CD4-positive, CD25-positive, alpha-beta regulatory T cell (primary cell): Measurements from ENCODE around the gene PKLR. TPM values are rescaled to one million over a fixed set of nuclear protein-coding genes. Genes with fewer than 3 reads are reported as not detected.

ENCODE experiments used
- ATAC-seq, 2 donors: fragments of 150-1000 bp; cut with Tn5 transposase; one replicate each; pipeline ENCODE4 v1.10.0; 2021; ENCODE audit warnings: low read depth in 2 of 2, moderate number of reproducible peaks in 2 of 2, moderate library complexity in 1 of 2
- DNase-seq, 3 donors: peaks; one replicate each; pipeline versions ENCODE4 v3.0.0 to v3.0.0-alpha.2; 2012 to 2022; ENCODE audit warnings: mixed read lengths in 1 of 3
- H3K27ac ChIP-seq: one replicate; pipeline ENCODE4 v1.7.0; 2013; ENCODE audit warnings: mild to moderate bottlenecking, low read length; ENCODE audit not compliant: insufficient read depth, poor library complexity, severe bottlenecking
- H3K27me3 ChIP-seq: one replicate; pipeline ENCODE4 v1.7.0; 2013; ENCODE audit warnings: low read length; ENCODE audit not compliant: control insufficient read depth, insufficient read depth
- H3K36me3 ChIP-seq: one replicate; pipeline ENCODE4 v1.7.0; 2013; ENCODE audit warnings: mild to moderate bottlenecking, low read length, moderate library complexity; ENCODE audit not compliant: control insufficient read depth, insufficient read depth
- H3K4me1 ChIP-seq: 2 replicates; pipeline ENCODE4 v1.7.0; 2013; ENCODE audit warnings: mild to moderate bottlenecking, low read length; ENCODE audit not compliant: insufficient read depth, control insufficient read depth, poor library complexity, severe bottlenecking
- H3K4me3 ChIP-seq: one replicate; pipeline ENCODE4 v1.7.0; 2013; ENCODE audit warnings: low read depth, mild to moderate bottlenecking, low read length, moderate library complexity
- H3K9me3 ChIP-seq, 2 experiments: 1 replicate in 1 of 2; 2 replicates in 1 of 2; pipeline ENCODE4 v1.7.0; 2013; ENCODE audit warnings: low read length in 2 of 2, mild to moderate bottlenecking in 1 of 2, moderate library complexity in 1 of 2; ENCODE audit not compliant: control insufficient read depth in 2 of 2
- H3K27ac Mint-ChIP-seq, 3 donors: one replicate each; pipeline ENCODE4 v1.8.0; 2020 to 2022; ENCODE audit warnings: mild to moderate bottlenecking in 3 of 3, mixed read lengths in 3 of 3, moderate library complexity in 2 of 3
- H3K27me3 Mint-ChIP-seq: one replicate; pipeline ENCODE4 v1.8.0; 2022; ENCODE audit warnings: mild to moderate bottlenecking, mixed read lengths
- H3K36me3 Mint-ChIP-seq: one replicate; pipeline ENCODE4 v1.8.0; 2020; ENCODE audit warnings: mixed read lengths
- H3K4me1 Mint-ChIP-seq, 4 donors: one replicate each; pipeline ENCODE4 v1.8.0; 2020 to 2022; ENCODE audit warnings: mixed read lengths in 4 of 4, mild to moderate bottlenecking in 1 of 4
- H3K4me3 Mint-ChIP-seq, 4 donors: one replicate each; pipeline ENCODE4 v1.8.0; 2020 to 2022; ENCODE audit warnings: mild to moderate bottlenecking in 4 of 4, mixed read lengths in 4 of 4, moderate library complexity in 3 of 4
- H3K9me3 Mint-ChIP-seq, 7 donors: one replicate each; pipeline ENCODE4 v1.8.0; 2020 to 2022; ENCODE audit warnings: mixed read lengths in 7 of 7, mild to moderate bottlenecking in 3 of 7, moderate library complexity in 2 of 7
- polyA plus RNA-seq, 4 donors: library from polyadenylated mRNA; unstranded; fragments of 300-500 nt; fragmentation: Illumina TruSeq; gene quantifications; one replicate each; pipeline ENCODE4 v1.2.3, GENCODE V29; 2021
- total RNA-seq: library from RNA; stranded (reverse); gene quantifications from one replicate; pipeline ENCODE4 v1.2.3, GENCODE V29; 2022

Gene PKLR
- total and polyA plus RNA-seq, 5 donors from 2014 or later = not detected

GRCh38 chr1:155313261-155313660 is 12.0 kb upstream of the PKLR start:
- Mint-ChIP-seq H3K27me3 (no peaks in the 10 kb centered on the region), H3K36me3 (peaks cover 20% of the 10 kb centered on the region), H3K27ac (no peak overlapping the region), H3K4me1 (peaks cover 0 to 40% (median 12%) of the 10 kb centered on the region in 4 donors), H3K9me3 (no peaks in the 10 kb centered on the region), H3K4me3 (peak overlapping the region in 1 of 4 donors; percentile 45)
- peaks cover 13% of the 10 kb centered on the region for H3K36me3 ChIP-seq
- no peaks in the 10 kb centered on the region for H3K9me3 ChIP-seq
- H3K27ac ChIP-seq = no peak overlapping the region
- ATAC-seq = no peak
- H3K4me1 ChIP-seq = peaks cover 14% of the 10 kb centered on the region
- no peaks in the 10 kb centered on the region for H3K27me3 ChIP-seq
- no peak for DNase-seq
- no peak overlapping the region for H3K4me3 ChIP-seq

DNA sequence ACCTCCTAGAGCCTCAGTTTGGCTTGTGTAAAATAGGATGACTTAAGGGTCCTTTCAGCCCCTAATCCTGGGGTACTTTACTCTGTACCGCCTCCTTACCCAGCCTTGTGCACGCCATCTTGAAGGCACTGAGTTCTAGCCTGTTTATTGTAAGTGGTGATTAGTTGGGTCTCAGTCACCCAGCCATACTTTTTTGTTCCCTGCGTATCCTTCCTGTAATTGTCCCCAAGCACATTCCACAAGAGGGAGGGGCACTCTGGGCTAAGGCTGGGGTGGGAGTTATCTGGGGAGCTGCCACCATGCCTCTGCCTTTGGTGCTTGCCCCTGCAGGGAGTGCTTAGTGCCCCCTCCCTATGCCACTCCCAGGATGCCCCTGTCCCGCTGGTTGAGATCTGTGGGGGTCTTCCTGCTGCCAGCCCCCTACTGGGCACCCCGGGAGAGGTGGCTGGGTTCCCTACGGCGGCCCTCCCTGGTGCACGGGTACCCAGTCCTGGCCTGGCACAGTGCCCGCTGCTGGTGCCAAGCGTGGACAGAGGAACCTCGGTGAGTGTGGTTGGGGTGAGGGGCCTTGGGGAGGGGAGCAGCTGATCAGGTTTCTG is 8.3 kb upstream of the PKLR start:
- Histone ChIP-seq H3K27me3 (no peaks in the 10 kb centered on the region), H3K4me1 (peaks cover 21% of the 10 kb centered on the region), H3K27ac (peak overlapping the region; percentile 97), H3K9me3 (no peaks in the 10 kb centered on the region), H3K4me3 (peak overlapping the region; percentile 90), H3K36me3 (peaks cover 13% of the 10 kb centered on the region)
- Mint-ChIP-seq H3K4me1 (peaks cover 0 to 47% (median 14%) of the 10 kb centered on the region in 4 donors), H3K36me3 (peaks cover 16% of the 10 kb centered on the region), H3K27me3 (no peaks in the 10 kb centered on the region), H3K27ac (peak overlapping the region; percentile 92 to 99 (median 95)), H3K4me3 (peak overlapping the region; percentile 91 to 99 (median 94)), H3K9me3 (no peaks in the 10 kb centered on the region)
- ATAC-seq (no peak), DNase-seq (no peak)

GRCh38 chr1:155308493-155309422 is 7.5 kb upstream of the PKLR start, which contains the start of gene FDPS:
FDPS (plus strand) TSS chr1:155308866; CDS start chr1:155309790, 924 bp downstream.
- H3K9me3 Mint-ChIP-seq = no peaks in the 10 kb centered on the region
- Histone ChIP-seq H3K4me3 (peak within 1 kb of the TSS; percentile 90), H3K27ac (peak within 1 kb of the TSS; percentile 97), H3K9me3 (no peaks in the 10 kb centered on the region), H3K4me1 (peaks cover 21% of the 10 kb centered on the region), H3K36me3 (peaks cover 13% of the 10 kb centered on the region), H3K27me3 (no peaks in the 10 kb centered on the region)
- peak; percentile 99 for ATAC-seq
- peaks cover 0 to 47% (median 14%) of the 10 kb centered on the region in 4 donors for H3K4me1 Mint-ChIP-seq
- peak; percentile 96 to 99 (median 97) for DNase-seq
- peak within 1 kb of the TSS; percentile 91 to 99 (median 94) for H3K4me3 Mint-ChIP-seq
- H3K36me3 Mint-ChIP-seq = peaks cover 16% of the 10 kb centered on the region
- H3K27me3 Mint-ChIP-seq = no peaks in the 10 kb centered on the region
- H3K27ac Mint-ChIP-seq = peak within 1 kb of the TSS; percentile 92 to 99 (median 95)

DNA sequence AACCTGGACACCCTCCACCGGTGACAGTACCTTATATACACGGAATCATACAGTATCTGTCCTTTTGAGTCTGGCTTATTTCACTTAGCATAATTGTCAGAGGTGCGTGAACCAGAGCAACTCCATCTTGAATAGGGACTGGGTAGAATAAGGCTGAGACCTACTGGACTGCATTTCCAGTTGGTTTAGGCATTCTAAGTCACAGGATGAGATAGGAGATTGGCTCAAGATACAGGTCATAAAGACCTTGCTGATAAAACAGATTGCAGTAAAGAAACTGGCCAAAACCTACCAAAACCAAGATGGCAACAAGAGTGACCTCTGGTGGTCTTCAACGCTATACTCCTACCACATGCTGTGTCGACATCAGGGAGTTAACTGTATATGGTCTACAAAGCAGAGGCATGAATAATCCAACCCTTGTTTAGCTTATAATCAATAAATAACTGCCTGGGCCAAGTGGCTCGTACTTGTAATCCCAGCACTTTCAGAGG is 6.1 kb upstream of the PKLR start:
- DNase-seq = peak in 1 of 3 donors; percentile 46

DNA sequence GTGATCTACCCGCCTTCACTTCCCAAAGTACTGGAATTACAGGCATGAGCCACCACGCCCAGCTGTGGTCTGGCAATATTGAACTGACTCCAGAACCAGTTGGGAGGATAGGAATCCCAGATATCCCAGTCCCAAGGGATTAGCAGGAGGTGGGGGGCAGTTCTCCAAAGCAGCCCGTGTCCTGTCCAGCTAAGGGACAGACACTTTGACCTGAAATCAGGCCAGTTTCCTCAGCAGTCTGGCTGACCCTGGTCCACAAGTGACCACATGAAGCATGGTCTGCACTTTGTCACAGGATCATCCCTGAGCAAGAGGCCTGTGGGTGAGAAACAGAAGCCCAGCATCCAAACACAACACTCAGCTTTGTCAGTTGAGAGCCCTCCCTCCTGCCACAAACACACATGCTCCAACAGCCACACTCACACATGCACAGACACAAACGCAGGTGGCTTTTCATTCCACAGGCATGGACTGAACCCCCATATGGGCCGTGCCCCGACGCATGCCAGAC is 4.7 kb upstream of the PKLR start:
- H3K27ac Mint-ChIP-seq = peak overlapping the region in 1 of 3 donors; percentile 12

More for the DNA sequence above, 6.1 kb upstream of the PKLR start:
- ATAC-seq = no peak
- Histone ChIP-seq H3K4me1 (peaks cover 21% of the 10 kb centered on the region), H3K9me3 (no peaks in the 10 kb centered on the region), H3K27ac (no peak overlapping the region), H3K27me3 (no peaks in the 10 kb centered on the region), H3K36me3 (peaks cover 4% of the 10 kb centered on the region), H3K4me3 (no peak overlapping the region)
- Mint-ChIP-seq H3K27ac (peak overlapping the region; percentile 9 to 99 (median 95)), H3K9me3 (no peaks in the 10 kb centered on the region), H3K27me3 (no peaks in the 10 kb centered on the region), H3K4me3 (peak overlapping the region in 3 of 4 donors; percentile 13 to 34 (median 22)), H3K36me3 (peaks cover 11% of the 10 kb centered on the region), H3K4me1 (peaks cover 0 to 39% (median 12%) of the 10 kb centered on the region in 4 donors)

DNA sequence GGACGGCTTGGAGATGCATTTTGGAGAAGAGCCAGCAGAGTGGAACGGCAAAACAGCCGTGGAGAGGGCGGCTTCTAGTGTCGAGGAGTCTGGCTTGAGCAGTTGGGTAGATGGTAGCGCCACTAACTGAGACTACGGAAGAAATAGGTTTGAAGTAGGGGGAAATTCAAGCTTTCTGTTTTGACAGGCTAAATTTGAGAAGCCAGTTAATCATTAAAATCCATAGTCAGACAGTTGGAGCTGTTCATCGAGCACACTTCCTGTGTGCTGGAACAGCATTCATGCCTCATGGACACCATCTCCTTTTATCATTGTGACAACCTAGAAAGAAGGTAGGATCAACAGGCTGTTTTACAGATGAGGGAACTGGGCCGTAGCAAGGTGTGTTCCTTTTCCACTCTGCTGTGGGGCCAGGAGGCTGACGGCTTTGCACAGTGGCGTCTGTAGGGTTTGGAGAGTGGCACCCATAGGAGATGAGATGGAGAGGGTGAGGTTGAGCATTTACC is 3.4 kb upstream of the PKLR start:
- ATAC-seq (no peak), DNase-seq (no peak)
- Histone ChIP-seq H3K4me1 (peaks cover 16% of the 10 kb centered on the region), H3K36me3 (no peaks in the 10 kb centered on the region), H3K27me3 (no peaks in the 10 kb centered on the region), H3K4me3 (no peak overlapping the region), H3K27ac (no peak overlapping the region), H3K9me3 (no peaks in the 10 kb centered on the region)
- Mint-ChIP-seq H3K27me3 (no peaks in the 10 kb centered on the region), H3K4me3 (peak overlapping the region in 1 of 4 donors; percentile 34), H3K4me1 (peaks cover 0 to 18% (median 3%) of the 10 kb centered on the region in 4 donors), H3K27ac (no peak overlapping the region), H3K9me3 (no peaks in the 10 kb centered on the region), H3K36me3 (peaks cover 3% of the 10 kb centered on the region)

More for the DNA sequence above, 4.7 kb upstream of the PKLR start:
- Mint-ChIP-seq H3K27me3 (no peaks in the 10 kb centered on the region), H3K4me1 (peaks cover 0 to 29% (median 8%) of the 10 kb centered on the region in 4 donors), H3K36me3 (peaks cover 6% of the 10 kb centered on the region), H3K4me3 (peak overlapping the region in 1 of 4 donors; percentile 49), H3K9me3 (no peaks in the 10 kb centered on the region)
- H3K27me3 ChIP-seq = no peaks in the 10 kb centered on the region
- peaks cover 21% of the 10 kb centered on the region for H3K4me1 ChIP-seq
- no peaks in the 10 kb centered on the region for H3K9me3 ChIP-seq
- H3K4me3 ChIP-seq = no peak overlapping the region
- DNase-seq = no peak
- no peaks in the 10 kb centered on the region for H3K36me3 ChIP-seq
- ATAC-seq = no peak
- H3K27ac ChIP-seq = no peak overlapping the region

GRCh38 chr1:155300553-155301329 is 497 bp downstream of the PKLR start:
- Mint-ChIP-seq H3K4me1 (no peaks in the 10 kb centered on the region), H3K9me3 (no peaks in the 10 kb centered on the region), H3K27ac (no peak overlapping the region), H3K4me3 (no peak overlapping the region), H3K36me3 (no peaks in the 10 kb centered on the region), H3K27me3 (peaks cover 17% of the 10 kb centered on the region)
- DNase-seq = no peak
- no peak overlapping the region for H3K4me3 ChIP-seq
- H3K36me3 ChIP-seq = no peaks in the 10 kb centered on the region
- no peaks in the 10 kb centered on the region for H3K9me3 ChIP-seq
- H3K27me3 ChIP-seq = peaks cover 5% of the 10 kb centered on the region
- H3K4me1 ChIP-seq = no peaks in the 10 kb centered on the region
- no peak overlapping the region for H3K27ac ChIP-seq
- ATAC-seq = no peak
